Measurements from ENCODE around the gene NFIC.
"Not testable (repeated sequence)": the region's sequence is repeated elsewhere in the genome, so short reads cannot be mapped to it uniquely, and the experiment has no call there.

The NFIC gene

GRCh38 chr19:3448616-3449334 lies 82.4 kb downstream of the NFIC start:
- no peak for TF ChIP-seq CTCF (conservative IDR thresholded peaks at IDR 0.05; ENCODE audit: low read depth)
- no peak for DNase-seq (ENCODE audit: low spot score)
- peak overlapping the region; percentile 89 for H3K27ac ChIP-seq
- ChIA-PET POLR2A (ENCODE audit: low non-redundant PET) (no interaction called here), CTCF (interaction anchor here (0.9 kb wide), 1 partner anchor 144 kb away, joined by 3 read pairs; no protein-coding TSS in a partner anchor)

- CTCF ChIA-PET: no interaction called here
- no peak for TF ChIP-seq CTCF (conservative IDR thresholded peaks at IDR 0.05; ENCODE audit: low read depth)
- peak; percentile 68 for DNase-seq (ENCODE audit: low spot score)
- peak overlapping the region; percentile 89 for H3K27ac ChIP-seq
- POLR2A ChIA-PET (ENCODE audit: low non-redundant PET): no interaction called here
Measured at GRCh38 chr19:3450796-3451411, 84.5 kb downstream of the NFIC start.

DNA sequence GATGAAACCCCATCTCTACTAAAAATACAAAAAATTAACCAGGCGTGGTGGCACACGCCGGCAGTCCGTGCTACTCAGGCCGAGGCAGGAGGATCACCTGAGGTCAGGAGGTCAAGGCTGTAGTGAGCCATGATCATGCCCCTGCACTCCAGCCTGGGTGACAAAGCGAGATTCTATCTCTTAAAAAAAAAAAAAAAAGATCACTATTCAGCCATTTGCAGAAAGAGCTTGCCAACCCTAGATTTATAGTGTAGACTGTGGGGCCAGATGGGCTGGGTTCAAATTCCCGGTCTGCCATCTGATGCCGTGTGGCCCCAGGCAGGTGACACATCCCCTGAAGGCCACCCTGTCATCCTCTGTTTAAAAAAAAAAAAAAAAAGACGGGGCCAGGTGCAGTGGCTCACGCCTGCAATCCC lies 85.1 kb downstream of the NFIC start:
- H3K27ac ChIP-seq: peak overlapping the region; percentile 89
- DNase-seq (ENCODE audit: low spot score): no peak
- TF ChIP-seq CTCF (conservative IDR thresholded peaks at IDR 0.05; ENCODE audit: low read depth): no peak
- POLR2A ChIA-PET (ENCODE audit: low non-redundant PET): no interaction called here
- CTCF ChIA-PET: no interaction called here

- ChIA-PET POLR2A (ENCODE audit: low non-redundant PET) (no interaction called here), CTCF (no interaction called here)
- TF ChIP-seq CTCF (conservative IDR thresholded peaks at IDR 0.05; ENCODE audit: low read depth): no peak
- peak overlapping the region; percentile 89 for H3K27ac ChIP-seq
- DNase-seq (ENCODE audit: low spot score): no peak
Measured at GRCh38 chr19:3452171-3452941, 86.0 kb downstream of the NFIC start.

GRCh38 chr19:3452942-3453214 lies 86.5 kb downstream of the NFIC start:
- peak overlapping the region; percentile 89 for H3K27ac ChIP-seq
- CTCF ChIA-PET; POLR2A ChIA-PET (ENCODE audit: low non-redundant PET); DNase-seq (ENCODE audit: low spot score): not testable (repeated sequence)

GRCh38 chr19:3453840-3454239 lies 87.5 kb downstream of the NFIC start:
- no peak for DNase-seq (ENCODE audit: low spot score)
- ChIA-PET CTCF (no interaction called here), POLR2A (ENCODE audit: low non-redundant PET) (no interaction called here)
- TF ChIP-seq CTCF (conservative IDR thresholded peaks at IDR 0.05; ENCODE audit: low read depth): no peak
- H3K27ac ChIP-seq: peak overlapping the region; percentile 89

Measured in RWPE1 (cell line).